Upper lobe of left lung (tissue), 6 donors: Measurements from ENCODE around the gene SLC14A1. TPM values are rescaled to one million over a fixed set of nuclear protein-coding genes. Genes with fewer than 3 reads are reported as not detected.
A peak's percentile ranks its signal among the peaks of the same experiment; 100 is the strongest.

Experiments used
- ATAC-seq, 2 donors: fragments of 200-7000 bp; cut with Tn5 transposase; one replicate each; pipeline ENCODE4 v1.9.1; 2022; ENCODE audit warnings: mild to moderate bottlenecking in 2 of 2, moderate library complexity in 2 of 2; ENCODE audit not compliant: low FRiP score in 2 of 2
- DNase-seq, 2 donors: peaks; one replicate each; pipeline ENCODE4 v3.0.0-alpha.2; 2019 to 2020
- H3K27ac ChIP-seq, 4 donors: fragments of 200-600 bp; sonication (generic); one replicate each; pipeline ENCODE4 v1.5.1; 2016 to 2019
- H3K27me3 ChIP-seq, 4 donors: fragments of 200-600 bp; sonication (generic); one replicate each; pipeline ENCODE4 v1.5.1; 2017 to 2019
- H3K36me3 ChIP-seq, 4 donors: fragments of 200-600 bp; sonication (generic); one replicate each; pipeline ENCODE4 v1.5.1; 2016 to 2019
- H3K4me1 ChIP-seq, 4 donors: fragments of 200-600 bp; sonication (generic); one replicate each; pipeline ENCODE4 v1.5.1; 2018 to 2019
- H3K4me3 ChIP-seq, 4 donors: fragments of 200-600 bp; sonication (generic); one replicate each; pipeline ENCODE4 v1.5.1; 2017 to 2019; ENCODE audit warnings: mild to moderate bottlenecking in 2 of 4, moderate library complexity in 1 of 4
- H3K9me3 ChIP-seq, 4 donors: fragments of 200-600 bp; sonication (generic); one replicate each; pipeline ENCODE4 v1.5.1; 2018 to 2019
- EP300 ChIP-seq, 4 donors: sonication (generic); formaldehyde crosslinking; IDR thresholded peaks; one replicate each; pipeline ENCODE4 v1.5.1; 2017; ENCODE audit warnings: antibody characterized with exemption in 4 of 4, control low read depth in 2 of 4
- POLR2A ChIP-seq, 4 donors: fragments of 450-650 bp; IDR thresholded peaks; one replicate each; pipeline ENCODE4 v1.5.1; 2016 to 2017; ENCODE audit warnings: antibody characterized with exemption in 4 of 4, mild to moderate bottlenecking in 2 of 4
- POLR2AphosphoS5 ChIP-seq, 2 donors: sonication (generic); formaldehyde crosslinking; IDR thresholded peaks; one replicate each; pipeline ENCODE4 v1.5.1; 2017; ENCODE audit warnings: antibody characterized with exemption in 2 of 2
- WGBS, 2 donors: methylation state at CpG; one replicate each; pipeline ENCODE4 v1.1.5; 2017 to 2018; 5-methylcytosine and 5-hydroxymethylcytosine counted together
- total RNA-seq, 6 donors: library from RNA; depleted of rRNA in 4 of 6; stranded (reverse); fragments of >200 nt in 4 of 6; gene quantifications; one replicate each; pipeline versions ENCODE4 v1.1.0 to v1.2.1, GENCODE V29; 2016 to 2021
- TF ChIP-seq, protein P1 (sequence below), 6 experiments: fragments of 450-650 bp in 4 of 6; fragments of 200-600 bp in 2 of 6; sonication (generic) in 2 of 6; IDR thresholded peaks; one replicate each; pipeline ENCODE4 v1.5.1; 2016 to 2019; ENCODE audit warnings: antibody characterized with exemption in 6 of 6
- donor health status: DM: no; HTN: no; CAD: no; lungs with moderate emphysema.
- donor health status: DM: no; HTN: yes; CAD: no; lungs with severe emphysema.

The SLC14A1 gene
- total RNA-seq, 6 donors from 2014 or later: 5.5 to 33.1 (median 6.8) TPM; not detected in 1

DNA sequence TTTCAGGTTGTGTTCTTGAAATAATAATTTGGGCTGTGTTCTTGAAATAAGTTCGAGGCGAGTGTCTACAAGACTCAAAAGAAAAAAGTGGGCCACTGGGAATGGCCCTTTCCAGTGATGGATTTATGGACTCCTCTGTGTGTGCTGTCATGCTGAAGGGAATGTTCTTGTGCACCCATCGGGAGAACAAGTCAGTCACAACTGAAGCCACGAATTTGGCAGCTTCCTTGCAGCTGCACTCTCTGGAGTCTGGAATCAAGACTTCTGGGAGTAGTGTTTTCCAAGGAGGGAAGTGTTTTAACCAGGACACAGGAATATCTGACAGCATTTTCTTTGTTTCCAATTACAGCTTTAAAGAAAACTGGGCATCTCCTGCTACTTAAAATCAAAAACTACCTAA lies 620 bp downstream of the SLC14A1 start:
- H3K36me3 ChIP-seq: no peaks in the 10 kb centered on the region
- no peak overlapping the region for H3K27ac ChIP-seq
- no peak for ATAC-seq
- H3K4me3 ChIP-seq: no peak overlapping the region
- H3K4me1 ChIP-seq: peaks cover 0 to 4% (median 0%) of the 10 kb centered on the region in 4 donors
- H3K9me3 ChIP-seq: no peaks in the 10 kb centered on the region
- WGBS, 2 donors: 72 to 84% methylated on average over 4 of the region's 4 CpGs
- DNase-seq: no peak
- TF ChIP-seq, protein P1, sequence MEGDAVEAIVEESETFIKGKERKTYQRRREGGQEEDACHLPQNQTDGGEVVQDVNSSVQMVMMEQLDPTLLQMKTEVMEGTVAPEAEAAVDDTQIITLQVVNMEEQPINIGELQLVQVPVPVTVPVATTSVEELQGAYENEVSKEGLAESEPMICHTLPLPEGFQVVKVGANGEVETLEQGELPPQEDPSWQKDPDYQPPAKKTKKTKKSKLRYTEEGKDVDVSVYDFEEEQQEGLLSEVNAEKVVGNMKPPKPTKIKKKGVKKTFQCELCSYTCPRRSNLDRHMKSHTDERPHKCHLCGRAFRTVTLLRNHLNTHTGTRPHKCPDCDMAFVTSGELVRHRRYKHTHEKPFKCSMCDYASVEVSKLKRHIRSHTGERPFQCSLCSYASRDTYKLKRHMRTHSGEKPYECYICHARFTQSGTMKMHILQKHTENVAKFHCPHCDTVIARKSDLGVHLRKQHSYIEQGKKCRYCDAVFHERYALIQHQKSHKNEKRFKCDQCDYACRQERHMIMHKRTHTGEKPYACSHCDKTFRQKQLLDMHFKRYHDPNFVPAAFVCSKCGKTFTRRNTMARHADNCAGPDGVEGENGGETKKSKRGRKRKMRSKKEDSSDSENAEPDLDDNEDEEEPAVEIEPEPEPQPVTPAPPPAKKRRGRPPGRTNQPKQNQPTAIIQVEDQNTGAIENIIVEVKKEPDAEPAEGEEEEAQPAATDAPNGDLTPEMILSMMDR (IDR thresholded peaks at IDR 0.05): no peak
- no peak for TF ChIP-seq POLR2AphosphoS5 (IDR thresholded peaks at IDR 0.05)
- TF ChIP-seq EP300 (IDR thresholded peaks at IDR 0.05): no peak
- no peak for TF ChIP-seq POLR2A (IDR thresholded peaks at IDR 0.05)
- no peaks in the 10 kb centered on the region for H3K27me3 ChIP-seq

DNA sequence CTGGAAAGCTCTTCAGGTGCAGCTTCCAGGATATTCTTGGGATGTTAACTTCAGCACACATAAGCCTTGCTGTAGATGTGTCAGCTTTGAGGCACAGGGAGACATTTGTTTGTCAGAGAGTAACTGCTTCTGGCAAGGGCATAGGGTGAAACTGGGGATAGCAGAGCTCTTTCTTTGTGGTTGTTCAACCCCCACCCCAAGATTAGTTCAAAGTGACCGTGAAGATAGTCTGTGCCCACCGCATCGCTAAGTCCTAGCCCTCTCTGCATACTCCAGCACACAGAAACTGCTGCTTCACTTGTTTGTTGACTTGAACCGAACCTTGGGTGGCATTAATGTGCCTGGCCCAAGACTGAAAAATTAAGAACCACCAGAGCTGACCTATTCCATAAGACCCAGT lies 1.4 kb downstream of the SLC14A1 start:
- Histone ChIP-seq H3K9me3 (no peaks in the 10 kb centered on the region), H3K27ac (no peak overlapping the region), H3K4me1 (peaks cover 0 to 4% (median 0%) of the 10 kb centered on the region in 4 donors), H3K36me3 (no peaks in the 10 kb centered on the region), H3K27me3 (no peaks in the 10 kb centered on the region), H3K4me3 (no peak overlapping the region)
- DNase-seq: no peak
- ATAC-seq: no peak
- WGBS, 2 donors: 89 to 97% methylated on average over 4 of the region's 4 CpGs
- TF ChIP-seq EP300 (IDR thresholded peaks at IDR 0.05) (no peak), POLR2A (IDR thresholded peaks at IDR 0.05) (no peak), POLR2AphosphoS5 (IDR thresholded peaks at IDR 0.05) (no peak)
- TF ChIP-seq, protein P1 (IDR thresholded peaks at IDR 0.05): no peak

DNA sequence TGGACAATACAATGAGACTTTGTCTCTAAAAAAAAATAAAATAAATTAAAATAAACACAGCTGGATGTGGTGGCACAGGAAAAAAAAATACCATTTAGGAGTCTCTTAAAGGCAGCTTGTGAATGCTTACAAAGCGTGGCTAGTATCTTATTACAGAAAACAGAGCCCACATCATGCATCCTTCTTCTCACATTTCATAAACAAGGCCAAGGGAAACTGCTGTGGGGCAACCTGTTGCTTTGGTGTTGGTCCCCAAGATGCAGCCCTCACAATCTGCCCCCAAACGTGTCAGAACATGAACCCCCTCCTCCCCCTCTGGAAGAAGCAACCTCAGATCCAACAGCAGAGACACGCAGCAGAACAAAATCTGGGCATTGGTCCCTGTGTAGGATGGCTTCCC lies 2.6 kb downstream of the SLC14A1 start:
- Histone ChIP-seq H3K36me3 (no peaks in the 10 kb centered on the region), H3K9me3 (no peaks in the 10 kb centered on the region), H3K27ac (no peak overlapping the region), H3K4me3 (no peak overlapping the region), H3K27me3 (no peaks in the 10 kb centered on the region), H3K4me1 (peaks cover 0 to 4% (median 0%) of the 10 kb centered on the region in 4 donors)
- 72 to 80% methylated on average over 3 of the region's 3 CpGs for WGBS, 2 donors
- DNase-seq (no peak), ATAC-seq (no peak)
- no peak for TF ChIP-seq POLR2AphosphoS5 (IDR thresholded peaks at IDR 0.05)
- TF ChIP-seq EP300 (IDR thresholded peaks at IDR 0.05): no peak
- TF ChIP-seq, protein P1 (IDR thresholded peaks at IDR 0.05): no peak

DNA sequence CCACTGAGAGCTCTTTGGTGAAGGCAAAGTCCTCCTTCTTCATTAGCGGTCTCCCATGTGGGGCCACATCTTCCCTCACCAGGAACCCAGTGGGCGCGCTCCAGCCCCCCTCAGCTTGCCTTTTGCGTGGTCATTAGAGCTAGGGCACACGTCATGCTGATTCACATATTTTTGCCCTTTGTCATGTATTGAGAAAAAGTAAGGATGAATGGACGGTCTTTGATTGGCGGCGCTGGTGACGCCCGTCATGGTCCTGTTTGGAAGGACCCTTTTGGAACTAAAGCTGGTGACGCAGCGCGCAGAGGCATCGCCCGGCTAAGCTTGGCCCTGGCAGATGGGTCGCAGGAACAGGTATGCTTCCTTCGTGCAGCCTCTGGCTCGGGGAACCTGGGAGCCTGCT lies 3.1 kb downstream of the SLC14A1 start:
- no peak overlapping the region for H3K27ac ChIP-seq
- H3K9me3 ChIP-seq: no peaks in the 10 kb centered on the region
- WGBS, 2 donors: 95 to 97% methylated on average over 18 of the region's 18 CpGs
- TF ChIP-seq POLR2AphosphoS5 (IDR thresholded peaks at IDR 0.05) (no peak), EP300 (IDR thresholded peaks at IDR 0.05) (no peak), POLR2A (IDR thresholded peaks at IDR 0.05) (no peak)
- TF ChIP-seq, protein P1 (IDR thresholded peaks at IDR 0.05): no peak
- peaks cover 0 to 4% (median 0%) of the 10 kb centered on the region in 4 donors for H3K4me1 ChIP-seq
- ATAC-seq (no peak), DNase-seq (peak in 1 of 2 donors; percentile 38)
- H3K27me3 ChIP-seq: no peaks in the 10 kb centered on the region
- H3K4me3 ChIP-seq: no peak overlapping the region
- H3K36me3 ChIP-seq: no peaks in the 10 kb centered on the region

DNA sequence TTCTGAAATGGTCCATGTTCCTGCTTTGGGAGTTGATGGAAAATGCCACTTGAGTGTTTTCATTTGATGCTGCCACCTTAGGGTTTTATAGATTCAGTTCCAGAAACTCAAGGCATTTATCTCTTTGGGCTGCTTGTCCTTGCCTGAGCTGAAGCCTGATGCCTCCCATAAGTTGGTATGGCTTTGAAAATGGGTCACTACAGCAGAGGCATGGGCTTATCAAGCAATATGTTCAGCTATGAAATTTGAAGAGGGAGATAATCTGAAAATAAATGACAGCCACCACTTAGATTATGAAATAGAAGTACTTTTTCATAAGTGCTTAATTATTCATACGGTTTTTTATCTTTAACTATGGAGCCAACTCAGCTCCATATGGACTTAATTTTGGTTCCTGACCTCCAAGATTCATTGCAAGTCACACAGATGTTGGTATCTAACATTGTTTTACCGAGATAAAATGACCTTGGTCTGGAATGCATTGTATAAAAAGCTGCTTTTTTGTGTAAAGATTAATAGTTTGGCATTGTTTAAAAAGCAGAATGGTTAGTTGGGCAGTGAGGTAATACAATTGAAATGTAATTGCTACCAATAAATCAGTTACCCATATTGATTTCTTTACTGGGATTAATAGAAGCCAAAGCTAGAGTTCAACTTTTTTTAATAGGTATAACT lies 4.5 kb downstream of the SLC14A1 start:
- DNase-seq (no peak), ATAC-seq (no peak)
- Histone ChIP-seq H3K9me3 (no peaks in the 10 kb centered on the region), H3K27ac (no peak overlapping the region), H3K4me3 (no peak overlapping the region), H3K4me1 (no peaks in the 10 kb centered on the region), H3K36me3 (no peaks in the 10 kb centered on the region), H3K27me3 (no peaks in the 10 kb centered on the region)
- TF ChIP-seq POLR2AphosphoS5 (IDR thresholded peaks at IDR 0.05) (no peak), POLR2A (IDR thresholded peaks at IDR 0.05) (no peak), EP300 (IDR thresholded peaks at IDR 0.05) (no peak)
- TF ChIP-seq, protein P1 (IDR thresholded peaks at IDR 0.05): no peak
- 59 to 71% methylated on average over 2 of the region's 2 CpGs for WGBS, 2 donors
